HepG2 (cell line): ENCODE results near the gene GOSR1. TPM values are rescaled to one million over a fixed set of nuclear protein-coding genes. Genes with fewer than 3 reads are reported as not detected.

Source experiments
- HMGA1 ChIP-seq: sonication (generic); formaldehyde crosslinking; conservative IDR thresholded peaks from 2 replicates; pipeline ENCODE4 v1.4.0; 2020; ENCODE audit warnings: missing genetic modification reagents
- IRX3 ChIP-seq: sonication (generic); formaldehyde crosslinking; IDR thresholded peaks from 2 replicates; pipeline ENCODE4 v1.8.1; 2023; ENCODE audit warnings: mild to moderate bottlenecking, low read depth, missing genetic modification reagents, borderline replicate concordance
- MED13 ChIP-seq: sonication (generic); formaldehyde crosslinking; IDR thresholded peaks from 2 replicates; pipeline ENCODE4 v1.5.0; 2020; ENCODE audit warnings: missing genetic modification reagents
- PHF5A ChIP-seq: IDR thresholded peaks from one replicate; pipeline ENCODE4 v1.6.1; 2018; ENCODE audit warnings: low read depth, missing genetic modification reagents; ENCODE audit not compliant: unreplicated experiment
- RARA ChIP-seq: IDR thresholded peaks from 2 replicates; pipeline ENCODE4 v1.6.1; 2016; ENCODE audit warnings: missing genetic modification reagents, missing compliant biosample characterization
- SNAI1 ChIP-seq: sonication (generic); formaldehyde crosslinking; IDR thresholded peaks from 2 replicates; pipeline ENCODE4 v1.5.0; 2020; ENCODE audit warnings: mild to moderate bottlenecking, missing genetic modification reagents, borderline replicate concordance
- SP140L ChIP-seq: sonication (generic); formaldehyde crosslinking; IDR thresholded peaks from 2 replicates; pipeline ENCODE4 v1.4.0; 2020; ENCODE audit warnings: missing genetic modification reagents, borderline replicate concordance
- ZNF282 ChIP-seq: fragments of 450-650 bp; IDR thresholded peaks from 2 replicates; pipeline ENCODE4 v1.6.1; 2018; ENCODE audit not compliant: partially characterized antibody
- ZNF556 ChIP-seq: sonication (generic); formaldehyde crosslinking; IDR thresholded peaks from 2 replicates; pipeline ENCODE4 v1.4.0; 2020; ENCODE audit warnings: mild to moderate bottlenecking, missing genetic modification reagents, borderline replicate concordance
- ZNF562 ChIP-seq: sonication (generic); formaldehyde crosslinking; IDR thresholded peaks from 2 replicates; pipeline ENCODE4 v1.8.0; 2022; ENCODE audit warnings: missing genetic modification reagents, borderline replicate concordance
- polyA plus RNA-seq, 8 experiments: library from polyadenylated mRNA; depleted of rRNA in 3 of 8; stranded (reverse) in 7 of 8; unstranded in 1 of 8; fragments of >200 nt; fragmentation: Illumina TruSeq in 4 of 8; extraction: Trizol in 4 of 8; gene quantifications; 2 replicates each; pipeline versions ENCODE4 v1.2.1 to v1.2.3, GENCODE V29; 2011 to 2016; ENCODE audit warnings: low read depth in 4 of 8, missing spikeins in 1 of 8, mixed read lengths in 1 of 8; ENCODE audit not compliant: insufficient read depth in 1 of 8
- total RNA-seq, 5 experiments: library from RNA; depleted of rRNA; stranded (reverse); fragments of >200 nt; fragmentation: Illumina TruSeq; extraction: Trizol; gene quantifications; 2 replicates each; pipeline ENCODE4 v1.2.3, GENCODE V29; 2016; ENCODE audit warnings: low read depth in 1 of 5
- TF ChIP-seq, protein P1 (sequence below): sonication (generic); formaldehyde crosslinking; IDR thresholded peaks from 2 replicates; pipeline ENCODE4 v1.5.1; 2020; ENCODE audit warnings: mild to moderate bottlenecking, missing genetic modification reagents, borderline replicate concordance
- TF ChIP-seq, protein P2 (sequence below): sonication (generic); formaldehyde crosslinking; IDR thresholded peaks from 2 replicates; pipeline ENCODE4 v1.4.0; 2020; ENCODE audit warnings: mild to moderate bottlenecking, low read depth, missing genetic modification reagents
- TF ChIP-seq, protein P3 (sequence below): sonication (generic); formaldehyde crosslinking; IDR thresholded peaks from 2 replicates; pipeline ENCODE4 v1.8.0; 2022; ENCODE audit warnings: mild to moderate bottlenecking, missing genetic modification reagents, moderate library complexity
- TF ChIP-seq, protein P4 (sequence below): sonication (generic); formaldehyde crosslinking; IDR thresholded peaks from 2 replicates; pipeline ENCODE4 v1.8.1; 2023; ENCODE audit warnings: missing genetic modification reagents, mild to moderate bottlenecking, borderline replicate concordance

Gene GOSR1
- total and polyA plus RNA-seq, 2 of the 13 experiments (the other 11 are each of a cell fraction or from before 2014, with no cell fraction given) = 15.8 to 37.0 TPM

DNA sequence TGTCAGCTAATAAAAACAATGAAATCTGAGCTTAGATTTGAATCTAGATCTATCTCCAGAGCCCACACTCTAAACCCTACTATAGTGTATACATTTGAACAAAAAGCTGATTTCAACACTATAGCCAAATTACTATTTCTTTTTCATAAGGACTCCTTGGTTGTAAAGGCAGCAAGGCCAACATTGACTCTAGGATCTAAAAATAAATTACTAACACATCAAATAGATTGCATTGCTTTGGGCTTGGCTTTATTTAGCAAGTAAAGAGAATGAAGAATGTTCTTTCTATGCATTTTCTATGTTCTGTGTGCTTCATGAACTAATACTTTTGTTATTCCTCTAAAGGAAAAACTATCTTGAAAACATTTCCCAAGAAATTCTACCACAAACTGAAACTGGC, 5.3 kb downstream of the GOSR1 start (continued):
- TF ChIP-seq, protein P1, sequence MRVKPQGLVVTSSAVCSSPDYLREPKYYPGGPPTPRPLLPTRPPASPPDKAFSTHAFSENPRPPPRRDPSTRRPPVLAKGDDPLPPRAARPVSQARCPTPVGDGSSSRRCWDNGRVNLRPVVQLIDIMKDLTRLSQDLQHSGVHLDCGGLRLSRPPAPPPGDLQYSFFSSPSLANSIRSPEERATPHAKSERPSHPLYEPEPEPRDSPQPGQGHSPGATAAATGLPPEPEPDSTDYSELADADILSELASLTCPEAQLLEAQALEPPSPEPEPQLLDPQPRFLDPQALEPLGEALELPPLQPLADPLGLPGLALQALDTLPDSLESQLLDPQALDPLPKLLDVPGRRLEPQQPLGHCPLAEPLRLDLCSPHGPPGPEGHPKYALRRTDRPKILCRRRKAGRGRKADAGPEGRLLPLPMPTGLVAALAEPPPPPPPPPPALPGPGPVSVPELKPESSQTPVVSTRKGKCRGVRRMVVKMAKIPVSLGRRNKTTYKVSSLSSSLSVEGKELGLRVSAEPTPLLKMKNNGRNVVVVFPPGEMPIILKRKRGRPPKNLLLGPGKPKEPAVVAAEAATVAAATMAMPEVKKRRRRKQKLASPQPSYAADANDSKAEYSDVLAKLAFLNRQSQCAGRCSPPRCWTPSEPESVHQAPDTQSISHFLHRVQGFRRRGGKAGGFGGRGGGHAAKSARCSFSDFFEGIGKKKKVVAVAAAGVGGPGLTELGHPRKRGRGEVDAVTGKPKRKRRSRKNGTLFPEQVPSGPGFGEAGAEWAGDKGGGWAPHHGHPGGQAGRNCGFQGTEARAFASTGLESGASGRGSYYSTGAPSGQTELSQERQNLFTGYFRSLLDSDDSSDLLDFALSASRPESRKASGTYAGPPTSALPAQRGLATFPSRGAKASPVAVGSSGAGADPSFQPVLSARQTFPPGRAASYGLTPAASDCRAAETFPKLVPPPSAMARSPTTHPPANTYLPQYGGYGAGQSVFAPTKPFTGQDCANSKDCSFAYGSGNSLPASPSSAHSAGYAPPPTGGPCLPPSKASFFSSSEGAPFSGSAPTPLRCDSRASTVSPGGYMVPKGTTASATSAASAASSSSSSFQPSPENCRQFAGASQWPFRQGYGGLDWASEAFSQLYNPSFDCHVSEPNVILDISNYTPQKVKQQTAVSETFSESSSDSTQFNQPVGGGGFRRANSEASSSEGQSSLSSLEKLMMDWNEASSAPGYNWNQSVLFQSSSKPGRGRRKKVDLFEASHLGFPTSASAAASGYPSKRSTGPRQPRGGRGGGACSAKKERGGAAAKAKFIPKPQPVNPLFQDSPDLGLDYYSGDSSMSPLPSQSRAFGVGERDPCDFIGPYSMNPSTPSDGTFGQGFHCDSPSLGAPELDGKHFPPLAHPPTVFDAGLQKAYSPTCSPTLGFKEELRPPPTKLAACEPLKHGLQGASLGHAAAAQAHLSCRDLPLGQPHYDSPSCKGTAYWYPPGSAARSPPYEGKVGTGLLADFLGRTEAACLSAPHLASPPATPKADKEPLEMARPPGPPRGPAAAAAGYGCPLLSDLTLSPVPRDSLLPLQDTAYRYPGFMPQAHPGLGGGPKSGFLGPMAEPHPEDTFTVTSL (CRISPR knock-in tag) = no peak
- no peak for TF ChIP-seq SP140L (CRISPR knock-in tag)
- TF ChIP-seq, protein P2, sequence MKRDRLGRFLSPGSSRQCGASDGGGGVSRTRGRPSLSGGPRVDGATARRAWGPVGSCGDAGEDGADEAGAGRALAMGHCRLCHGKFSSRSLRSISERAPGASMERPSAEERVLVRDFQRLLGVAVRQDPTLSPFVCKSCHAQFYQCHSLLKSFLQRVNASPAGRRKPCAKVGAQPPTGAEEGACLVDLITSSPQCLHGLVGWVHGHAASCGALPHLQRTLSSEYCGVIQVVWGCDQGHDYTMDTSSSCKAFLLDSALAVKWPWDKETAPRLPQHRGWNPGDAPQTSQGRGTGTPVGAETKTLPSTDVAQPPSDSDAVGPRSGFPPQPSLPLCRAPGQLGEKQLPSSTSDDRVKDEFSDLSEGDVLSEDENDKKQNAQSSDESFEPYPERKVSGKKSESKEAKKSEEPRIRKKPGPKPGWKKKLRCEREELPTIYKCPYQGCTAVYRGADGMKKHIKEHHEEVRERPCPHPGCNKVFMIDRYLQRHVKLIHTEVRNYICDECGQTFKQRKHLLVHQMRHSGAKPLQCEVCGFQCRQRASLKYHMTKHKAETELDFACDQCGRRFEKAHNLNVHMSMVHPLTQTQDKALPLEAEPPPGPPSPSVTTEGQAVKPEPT (CRISPR knock-in tag) = no peak
- no peak for TF ChIP-seq ZNF562 (CRISPR knock-in tag)
- TF ChIP-seq RARA (CRISPR knock-in tag) = no peak
- no peak for TF ChIP-seq HMGA1 (CRISPR knock-in tag)
- no peak for TF ChIP-seq SNAI1 (CRISPR knock-in tag)
- no peak for TF ChIP-seq IRX3
- TF ChIP-seq PHF5A (CRISPR knock-in tag) = no peak
- TF ChIP-seq ZNF556 (CRISPR knock-in tag) = no peak
- TF ChIP-seq MED13 (CRISPR knock-in tag) = no peak
- TF ChIP-seq, protein P3, sequence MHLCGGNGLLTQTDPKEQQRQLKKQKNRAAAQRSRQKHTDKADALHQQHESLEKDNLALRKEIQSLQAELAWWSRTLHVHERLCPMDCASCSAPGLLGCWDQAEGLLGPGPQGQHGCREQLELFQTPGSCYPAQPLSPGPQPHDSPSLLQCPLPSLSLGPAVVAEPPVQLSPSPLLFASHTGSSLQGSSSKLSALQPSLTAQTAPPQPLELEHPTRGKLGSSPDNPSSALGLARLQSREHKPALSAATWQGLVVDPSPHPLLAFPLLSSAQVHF (CRISPR knock-in tag) = no peak
- TF ChIP-seq ZNF282 = no peak
- TF ChIP-seq, protein P4, sequence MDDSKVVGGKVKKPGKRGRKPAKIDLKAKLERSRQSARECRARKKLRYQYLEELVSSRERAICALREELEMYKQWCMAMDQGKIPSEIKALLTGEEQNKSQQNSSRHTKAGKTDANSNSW = no peak
